Activated T-cell treated with anti-CD3 and anti-CD28 coated beads for 1 hour (primary cell): ENCODE data around the gene DIP2A.
A peak's percentile ranks its signal among the peaks of the same experiment; 100 is the strongest.

Source experiments
- DNase-seq: peaks from one replicate; pipeline ENCODE4 v3.0.0-alpha.2; 2020; ENCODE audit warnings: low read depth

DIP2A gene

DNA sequence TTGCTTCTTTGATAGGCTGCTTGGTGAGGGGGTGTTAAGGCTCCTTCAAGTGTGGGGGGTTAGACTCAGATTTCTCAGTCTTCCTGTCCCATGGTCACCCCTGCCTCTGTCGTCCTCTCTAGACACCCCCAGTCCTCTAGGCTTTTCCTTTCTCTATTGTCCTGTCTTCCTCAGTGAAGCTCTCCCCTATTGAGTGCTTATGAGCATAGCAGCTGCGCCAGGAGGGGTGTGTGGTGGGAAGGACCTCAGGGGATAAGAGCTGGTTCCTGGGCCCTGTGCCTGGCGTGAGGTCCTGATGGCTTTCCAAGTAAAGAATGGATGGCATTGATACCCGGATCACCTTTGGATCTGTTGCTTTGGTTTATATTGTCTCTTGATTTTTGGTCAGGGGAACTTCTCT lies 69.1 kb downstream of the DIP2A start:
- no peak for DNase-seq

DNA sequence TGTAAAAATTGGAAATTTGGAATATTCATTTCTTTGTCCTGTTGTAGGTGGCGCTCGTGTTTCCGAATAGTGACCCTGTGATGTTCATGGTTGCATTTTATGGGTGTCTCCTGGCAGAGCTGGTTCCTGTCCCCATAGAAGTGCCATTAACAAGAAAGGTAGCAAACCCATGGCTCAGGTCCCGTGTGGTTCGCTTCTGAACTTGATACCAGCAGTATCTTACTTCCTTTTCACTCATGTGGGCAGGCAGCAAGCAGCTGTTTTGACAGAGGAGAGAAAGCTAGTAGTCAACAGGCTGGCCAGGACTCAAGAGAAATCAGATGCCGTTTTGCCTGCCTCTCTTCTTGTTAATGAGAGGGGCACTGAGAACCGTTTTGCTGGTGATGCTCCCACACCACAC lies 73.4 kb downstream of the DIP2A start:
- no peak for DNase-seq

DNA sequence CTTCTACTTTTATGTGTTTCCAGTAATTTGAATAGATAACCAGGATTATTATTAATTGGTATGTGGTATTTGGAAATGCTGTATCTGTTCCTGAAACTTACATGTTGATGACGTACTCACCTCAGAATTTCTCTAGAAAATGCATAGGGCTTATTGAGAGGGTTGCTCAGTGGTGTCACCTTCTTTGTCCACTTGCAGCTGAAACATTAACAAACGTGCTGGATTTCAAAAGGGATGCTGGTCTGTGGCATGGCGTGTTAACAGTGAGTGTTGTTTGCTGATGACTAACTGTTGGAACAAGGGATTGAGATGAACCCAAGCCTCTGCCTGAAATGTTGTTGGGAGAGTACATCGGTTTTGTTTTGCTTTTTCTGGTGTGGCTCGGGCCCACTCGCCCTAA lies 78.3 kb downstream of the DIP2A start:
- DNase-seq = no peak

DNA sequence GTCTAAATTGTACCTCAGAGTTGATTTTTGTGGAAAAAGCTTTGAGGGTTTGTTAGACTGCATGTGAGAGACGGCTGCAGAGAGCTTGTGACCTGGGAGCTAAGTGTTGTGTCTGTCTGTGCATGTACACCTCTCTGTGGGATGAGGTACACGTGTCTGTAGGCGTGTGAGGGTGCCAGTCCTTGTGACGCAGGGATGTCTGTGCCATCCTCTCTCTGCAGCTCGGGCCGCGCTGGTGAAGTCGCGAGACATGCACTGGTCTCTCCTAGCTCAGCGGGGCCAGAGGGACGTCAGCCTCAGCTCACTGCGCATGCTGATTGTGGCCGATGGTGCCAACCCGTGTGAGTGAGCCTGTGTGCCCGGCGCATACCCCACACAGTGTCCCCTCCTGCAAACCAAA lies 79.6 kb downstream of the DIP2A start:
- no peak for DNase-seq

DNA sequence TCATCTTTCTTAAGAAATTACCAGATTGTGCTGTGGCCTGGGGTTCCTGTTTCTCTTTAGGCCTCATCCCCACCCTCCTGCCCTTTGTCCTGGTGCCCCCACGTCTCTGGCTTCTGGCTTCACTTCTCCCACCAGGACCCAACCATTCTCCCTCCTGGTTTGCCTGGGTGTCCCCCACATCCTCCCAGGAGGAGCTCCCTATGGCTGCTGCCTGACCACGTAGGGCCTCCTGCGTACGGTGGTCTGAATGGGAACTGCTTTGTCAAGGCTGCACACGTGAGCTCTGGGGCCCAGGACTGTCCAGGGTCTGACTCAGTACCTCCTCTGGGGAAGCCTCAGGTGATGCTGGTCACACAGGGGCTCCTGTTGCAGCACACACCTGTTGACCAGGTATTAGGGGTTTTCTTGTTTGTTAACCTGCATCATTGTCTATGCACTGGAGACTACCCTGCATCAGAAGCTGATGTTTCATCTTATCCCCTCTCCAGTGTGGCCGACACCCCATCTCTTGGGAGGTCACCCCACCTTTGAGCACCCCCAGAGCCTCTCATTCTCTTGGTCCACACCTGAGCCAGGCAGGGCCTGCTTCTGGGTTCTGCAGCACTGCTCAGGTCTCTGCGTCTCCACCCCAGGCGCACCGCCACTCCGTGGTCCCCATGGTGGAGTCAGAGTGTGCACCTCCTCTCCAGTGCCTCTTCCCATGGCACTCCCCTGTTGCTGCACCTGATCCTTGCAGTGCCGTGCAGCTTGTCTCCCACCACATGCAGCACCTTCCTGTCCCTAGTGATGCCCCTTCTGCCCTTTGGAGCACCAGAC lies 80.4 kb downstream of the DIP2A start:
- no peak for DNase-seq

DNA sequence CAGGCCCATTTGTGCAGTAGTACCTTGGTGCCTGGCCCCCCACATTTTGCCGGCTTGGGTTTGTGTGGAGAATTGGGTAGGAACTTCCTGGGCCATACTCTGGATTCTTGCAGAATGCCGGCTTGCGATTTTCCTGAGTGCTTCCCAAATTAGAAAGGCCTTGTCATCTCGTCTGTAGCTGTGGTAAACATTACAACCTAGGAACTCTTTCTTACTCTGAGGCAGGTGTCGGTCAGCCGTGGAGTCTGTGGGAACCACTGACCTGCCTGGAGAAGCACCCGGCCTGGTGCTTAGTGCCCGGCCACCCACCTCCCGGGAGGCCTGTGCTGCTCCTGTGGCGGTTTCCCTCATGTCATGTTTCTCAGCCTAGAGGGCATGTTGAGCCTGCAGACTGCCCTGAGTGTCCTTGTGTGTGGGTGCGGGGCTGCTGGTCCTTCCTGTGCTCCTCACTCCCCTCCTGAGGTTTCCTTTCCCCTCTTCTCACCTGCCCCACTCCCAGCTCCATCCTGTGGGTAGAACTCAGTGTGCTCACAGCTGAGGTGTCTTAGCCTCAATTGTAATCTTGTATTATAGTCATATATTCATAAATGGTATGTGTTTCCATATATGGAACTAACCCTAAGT lies 81.5 kb downstream of the DIP2A start:
- no peak for DNase-seq

DNA sequence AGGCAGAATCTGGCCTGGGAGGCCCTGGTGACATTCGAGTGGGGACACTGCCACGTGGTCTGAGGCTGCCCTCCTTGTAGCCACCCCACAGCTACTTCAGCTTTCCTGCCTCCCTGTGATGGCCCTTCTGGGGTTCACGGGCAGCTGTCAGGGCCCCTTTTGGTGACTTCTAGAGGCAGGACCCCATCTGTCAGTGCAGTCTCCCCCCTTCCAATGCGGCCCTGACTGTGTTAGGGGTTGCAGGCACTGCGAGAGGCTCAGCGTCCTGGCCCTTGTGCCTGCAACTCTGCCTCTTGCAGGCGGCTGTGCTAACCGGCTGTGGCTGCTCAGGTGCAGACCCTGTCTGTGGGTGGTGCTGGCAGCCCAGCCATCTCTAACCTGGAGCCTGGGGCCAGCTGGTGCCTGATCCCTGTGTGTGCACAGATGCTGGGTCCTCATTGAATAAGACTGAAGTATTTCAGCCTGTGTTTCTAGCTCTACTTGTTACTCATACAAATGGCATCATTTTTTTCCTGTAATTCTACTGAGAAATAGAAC lies 84.0 kb downstream of the DIP2A start:
- DNase-seq = no peak

DNA sequence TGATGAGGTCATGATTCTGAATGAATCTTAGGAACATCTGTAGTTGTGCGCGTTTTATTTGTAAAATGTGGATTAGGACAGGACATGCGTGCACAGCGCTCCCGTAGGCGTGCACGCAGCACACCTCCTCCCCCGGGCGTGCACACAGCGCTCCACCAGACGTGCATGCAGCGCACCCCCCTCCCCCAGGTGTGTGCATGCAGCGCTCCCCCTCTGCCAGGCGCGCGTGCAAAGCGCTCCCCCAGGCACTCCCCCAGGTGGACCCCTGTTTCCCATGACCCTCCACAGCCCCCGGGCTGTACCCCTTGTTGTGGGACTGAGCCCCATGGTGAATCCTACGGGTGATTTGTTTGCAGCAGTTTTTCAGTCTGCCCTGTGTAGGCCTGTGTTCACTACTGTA lies 84.6 kb downstream of the DIP2A start:
- DNase-seq = no peak

DNA sequence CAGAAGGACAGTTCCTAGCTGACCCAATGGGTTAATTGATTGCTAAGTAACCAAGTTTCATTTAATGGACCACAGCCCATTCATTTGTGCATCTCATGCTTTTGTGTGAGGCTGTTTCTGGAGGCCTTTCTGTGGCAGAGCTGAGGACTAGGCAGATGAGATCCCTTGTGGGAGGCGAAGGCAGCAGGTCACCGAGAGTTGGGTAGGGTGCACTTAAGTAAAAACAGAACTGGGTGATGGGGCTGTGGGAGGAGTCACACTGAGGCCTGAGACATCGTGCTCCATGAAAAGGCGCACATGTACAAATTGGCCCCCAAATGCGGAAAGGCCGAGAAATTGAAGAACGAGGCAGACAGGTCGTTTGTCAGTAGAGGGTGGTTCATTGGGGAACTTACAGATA lies 85.3 kb downstream of the DIP2A start:
- no peak for DNase-seq

DNA sequence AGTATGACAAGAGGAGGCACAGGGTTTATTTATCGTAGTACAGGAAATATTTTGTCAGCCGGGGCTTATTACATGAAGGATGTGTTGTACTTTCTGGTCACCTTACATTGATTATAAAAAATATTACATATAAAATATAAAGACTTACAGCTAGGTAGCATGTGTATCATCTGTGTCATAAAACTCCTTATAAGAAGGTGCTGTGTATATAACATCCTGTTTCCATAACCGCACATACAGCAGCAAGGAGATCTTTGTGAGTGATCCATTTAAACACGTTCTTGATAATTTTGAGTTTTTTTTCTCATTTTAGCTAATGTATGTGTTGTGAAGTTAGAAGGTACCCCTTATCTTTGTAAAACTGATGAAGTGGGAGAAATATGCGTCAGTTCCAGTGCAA lies 86.1 kb downstream of the DIP2A start:
- DNase-seq = no peak

DNA sequence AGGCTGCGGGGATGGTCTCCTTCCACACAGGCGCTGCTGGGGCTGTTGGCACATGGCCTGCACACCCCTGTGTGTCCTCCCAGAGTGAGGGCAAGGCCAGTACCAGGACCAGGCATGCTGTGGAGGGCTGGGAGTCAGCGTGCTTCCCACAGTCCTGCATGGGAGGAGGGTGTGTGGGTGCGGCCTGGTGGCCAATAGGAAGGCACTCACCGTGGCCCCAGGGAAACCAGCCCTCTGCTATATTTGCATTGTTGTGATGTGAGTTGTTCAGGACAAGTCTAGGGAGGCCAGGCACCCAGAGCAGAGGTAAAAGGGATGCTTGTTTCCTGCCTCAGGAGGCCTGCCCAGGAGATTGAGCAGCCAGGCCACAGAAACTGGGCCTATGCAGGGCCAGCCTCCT lies 86.7 kb downstream of the DIP2A start:
- no peak for DNase-seq

DNA sequence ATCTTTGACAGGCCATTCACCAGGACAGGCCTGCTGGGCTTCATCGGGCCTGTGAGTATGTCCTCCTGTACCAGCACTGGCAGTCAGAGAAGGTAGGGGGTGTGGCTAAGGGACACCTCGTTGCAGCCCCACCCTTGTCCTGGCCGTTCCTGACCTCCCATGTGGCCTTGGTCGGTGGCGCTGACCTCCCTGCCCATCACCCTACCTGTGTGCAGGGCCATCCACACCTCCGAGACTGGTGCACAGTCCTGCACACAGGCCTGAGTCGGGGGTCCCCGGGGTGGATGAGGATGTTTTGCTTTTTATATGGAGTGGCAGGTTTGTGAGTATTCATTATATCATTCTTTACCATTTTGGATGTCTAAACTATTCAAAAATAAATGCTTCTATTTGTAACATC lies 87.2 kb downstream of the DIP2A start:
- DNase-seq = no peak

DNA sequence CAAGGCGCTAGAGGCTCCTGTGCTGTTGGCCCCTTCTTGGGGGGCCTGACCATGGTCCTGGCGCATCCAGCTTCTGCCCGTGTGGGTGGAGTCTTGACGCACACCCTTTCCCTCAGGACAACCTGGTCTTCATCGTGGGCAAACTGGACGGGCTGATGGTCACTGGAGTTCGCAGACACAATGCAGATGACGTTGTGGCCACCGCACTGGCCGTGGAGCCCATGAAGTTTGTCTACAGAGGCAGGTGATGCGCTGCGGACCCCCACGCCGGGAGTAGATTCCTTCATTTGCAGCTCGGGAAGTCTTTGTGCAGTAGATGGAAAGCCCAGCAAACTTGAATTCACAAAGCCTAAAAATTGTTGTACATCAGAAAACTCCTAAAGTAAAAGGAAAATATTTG lies 88.1 kb downstream of the DIP2A start:
- DNase-seq = no peak

DNA sequence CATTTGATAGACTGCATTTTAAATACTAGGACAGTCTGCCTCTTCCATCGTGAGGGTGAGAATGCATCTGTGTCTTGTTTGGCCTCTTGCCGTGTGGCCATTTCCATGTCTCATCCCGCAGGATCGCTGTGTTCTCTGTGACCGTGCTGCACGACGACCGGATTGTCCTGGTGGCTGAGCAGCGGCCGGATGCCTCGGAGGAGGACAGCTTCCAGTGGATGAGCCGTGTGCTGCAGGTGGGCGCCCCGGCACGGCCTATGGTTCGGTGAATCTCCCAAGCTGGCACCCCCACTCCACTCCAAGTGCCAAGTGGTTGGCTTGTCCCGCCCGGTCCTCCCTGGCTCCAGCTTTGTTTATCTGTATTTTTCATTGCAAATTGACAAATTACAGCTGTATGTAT lies 91.0 kb downstream of the DIP2A start:
- DNase-seq = no peak

DNA sequence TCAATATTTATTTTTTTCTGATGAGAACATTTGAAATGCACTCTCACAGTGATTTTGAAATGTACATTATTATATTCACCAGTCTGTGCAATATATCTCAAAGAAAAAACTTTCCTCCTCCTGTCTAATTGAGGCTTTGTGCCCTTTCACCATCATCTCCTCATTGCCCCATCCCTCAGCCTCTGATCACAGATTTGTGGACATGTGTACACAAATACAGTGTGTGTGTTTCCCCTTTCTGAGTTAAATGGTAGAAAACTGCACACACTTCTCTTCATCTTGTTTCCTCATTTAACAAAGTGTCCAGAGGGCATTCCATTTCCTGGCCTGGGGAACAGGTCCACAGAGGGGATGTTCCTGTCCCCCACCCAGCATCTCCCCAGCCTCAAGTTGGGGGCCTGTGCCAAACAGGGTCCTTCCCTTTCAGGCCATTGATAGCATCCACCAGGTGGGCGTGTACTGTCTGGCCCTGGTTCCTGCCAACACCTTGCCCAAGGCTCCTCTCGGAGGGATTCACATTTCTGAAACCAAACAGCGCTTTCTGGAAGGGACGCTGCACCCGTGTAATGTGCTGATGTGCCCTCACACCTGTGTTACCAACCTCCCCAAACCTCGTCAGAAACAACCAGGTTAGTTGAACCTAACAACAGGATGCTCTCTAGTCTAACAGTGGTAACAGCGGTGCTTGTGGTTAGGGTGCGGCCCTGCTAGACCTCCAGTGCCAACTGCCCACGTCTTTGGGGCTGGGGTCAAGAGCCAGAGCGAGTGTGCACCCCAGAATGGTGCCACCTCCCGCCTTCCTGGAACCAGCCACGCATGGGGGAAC lies 91.6 kb downstream of the DIP2A start:
- peak; percentile 35 for DNase-seq

DNA sequence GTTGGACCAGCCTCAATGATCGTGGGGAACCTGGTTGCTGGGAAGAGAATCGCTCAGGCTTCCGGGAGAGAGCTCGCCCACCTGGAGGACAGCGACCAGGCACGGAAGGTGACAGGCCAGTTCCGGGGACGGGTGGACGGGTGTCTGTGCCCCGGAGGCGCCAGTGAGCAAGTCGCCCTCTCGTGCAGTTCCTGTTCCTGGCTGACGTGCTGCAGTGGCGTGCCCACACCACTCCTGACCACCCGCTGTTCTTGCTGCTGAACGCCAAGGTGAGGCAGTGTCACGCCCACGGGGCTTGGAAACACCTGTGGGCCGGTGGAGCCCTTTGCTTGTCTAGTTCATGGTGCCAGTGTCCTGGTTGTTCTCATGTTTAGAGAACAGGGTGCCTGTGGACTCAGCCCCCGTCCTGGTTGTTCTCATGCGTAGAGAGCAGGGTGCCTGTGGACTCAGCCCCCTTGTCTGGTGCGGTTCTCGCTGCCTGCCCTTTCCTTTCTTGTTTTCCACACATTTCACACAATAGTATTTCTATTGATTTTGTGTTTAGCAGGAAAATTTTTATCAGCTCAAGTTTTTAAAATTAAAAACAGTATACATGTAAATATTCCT lies 93.0 kb downstream of the DIP2A start:
- no peak for DNase-seq

DNA sequence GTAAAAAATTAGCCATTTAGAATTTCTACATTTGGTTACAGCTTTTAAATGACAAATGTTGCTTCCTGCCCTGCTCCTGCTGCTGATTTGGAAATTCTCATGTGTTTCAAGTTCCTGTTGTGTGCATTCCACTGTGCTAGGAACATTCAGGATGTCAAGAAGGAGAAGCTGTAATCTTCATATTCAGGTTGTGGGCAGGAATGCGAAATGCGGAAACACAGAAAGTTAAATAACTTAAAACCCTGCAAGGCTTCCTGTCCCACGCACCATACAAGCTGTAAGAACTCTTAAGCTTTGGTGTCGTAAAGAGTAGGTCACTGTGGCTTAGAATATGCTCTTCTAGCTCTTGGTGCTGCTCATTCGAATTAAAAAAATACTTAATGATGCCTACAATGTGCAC lies 93.6 kb downstream of the DIP2A start:
- no peak for DNase-seq

DNA sequence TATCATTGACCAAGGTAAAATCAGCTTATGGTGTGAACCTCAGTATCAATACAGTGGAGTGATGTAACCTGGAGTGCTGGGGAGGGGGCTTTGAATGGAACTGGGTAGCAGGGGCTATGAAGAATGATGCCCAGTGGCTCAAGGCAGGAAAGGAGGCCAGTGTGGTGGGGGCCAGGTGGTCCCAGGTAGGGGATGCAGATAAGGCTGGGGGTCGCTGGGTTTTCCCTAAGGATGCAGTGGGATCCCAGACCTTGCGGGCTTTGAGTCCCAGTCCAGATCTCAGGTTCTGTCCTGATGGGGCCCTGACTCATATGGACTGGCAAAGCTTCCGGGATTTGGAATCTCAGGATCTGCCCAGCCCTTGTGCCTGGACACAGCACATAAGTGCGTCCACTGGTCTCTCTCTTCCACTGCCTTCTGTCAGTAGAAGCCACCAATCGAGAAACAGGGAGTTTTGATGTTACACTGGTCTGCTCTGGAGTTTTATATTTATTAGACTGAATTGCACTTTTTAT lies 94.2 kb downstream of the DIP2A start:
- DNase-seq = no peak

DNA sequence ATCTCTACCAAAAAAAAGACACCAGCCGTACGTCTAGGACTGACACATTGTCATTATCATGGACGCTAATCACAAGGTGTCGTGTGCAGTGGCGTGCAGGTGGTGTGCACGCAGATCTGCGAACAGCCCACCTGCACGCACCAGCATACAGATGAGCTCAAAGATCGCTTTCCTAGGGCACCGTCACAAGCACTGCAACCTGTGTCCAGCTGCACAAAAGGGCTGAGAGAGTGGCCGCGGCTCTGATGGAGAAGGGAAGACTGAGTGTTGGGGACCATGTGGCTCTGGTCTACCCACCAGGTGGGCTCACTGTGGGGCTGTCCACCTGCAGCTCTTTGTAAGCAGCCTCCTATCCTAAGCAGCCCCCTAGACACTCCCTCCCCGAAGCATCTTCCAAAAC lies 95.3 kb downstream of the DIP2A start:
- DNase-seq = no peak

DNA sequence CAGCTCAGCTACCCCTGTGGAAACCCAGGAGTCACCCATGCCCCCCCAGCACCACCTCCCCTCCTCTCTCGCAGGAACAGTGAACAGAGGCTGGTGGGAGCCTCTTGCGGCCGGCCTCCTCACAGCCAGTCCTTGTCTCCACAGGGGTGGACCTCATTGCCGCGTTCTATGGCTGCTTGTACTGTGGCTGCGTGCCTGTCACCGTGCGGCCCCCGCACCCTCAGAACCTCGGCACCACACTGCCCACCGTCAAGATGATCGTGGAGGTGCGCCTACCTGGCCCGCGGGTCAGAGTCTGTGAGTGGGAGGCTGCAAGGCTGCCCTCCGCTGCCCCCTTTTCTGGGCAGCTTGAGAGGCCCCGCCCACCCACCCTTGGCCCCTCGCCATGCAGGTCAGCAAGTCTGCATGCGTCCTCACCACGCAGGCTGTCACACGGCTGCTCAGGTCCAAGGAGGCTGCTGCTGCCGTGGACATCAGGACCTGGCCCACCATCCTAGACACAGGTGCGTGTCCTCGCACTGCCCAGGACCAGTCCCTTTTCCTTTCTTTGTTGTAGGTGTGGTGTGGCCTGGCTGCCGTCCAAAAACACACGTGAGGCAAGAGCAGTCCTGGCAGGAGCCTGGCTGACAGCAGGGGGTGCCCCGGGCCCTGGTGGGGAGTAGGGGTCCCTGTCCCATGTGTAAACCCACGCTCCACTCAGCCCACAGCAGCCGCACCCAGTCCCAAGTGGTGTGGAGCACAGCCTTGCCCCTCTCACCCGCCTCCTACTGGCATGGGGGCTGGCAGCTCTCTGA lies 95.9 kb downstream of the DIP2A start:
- no peak for DNase-seq

DNA sequence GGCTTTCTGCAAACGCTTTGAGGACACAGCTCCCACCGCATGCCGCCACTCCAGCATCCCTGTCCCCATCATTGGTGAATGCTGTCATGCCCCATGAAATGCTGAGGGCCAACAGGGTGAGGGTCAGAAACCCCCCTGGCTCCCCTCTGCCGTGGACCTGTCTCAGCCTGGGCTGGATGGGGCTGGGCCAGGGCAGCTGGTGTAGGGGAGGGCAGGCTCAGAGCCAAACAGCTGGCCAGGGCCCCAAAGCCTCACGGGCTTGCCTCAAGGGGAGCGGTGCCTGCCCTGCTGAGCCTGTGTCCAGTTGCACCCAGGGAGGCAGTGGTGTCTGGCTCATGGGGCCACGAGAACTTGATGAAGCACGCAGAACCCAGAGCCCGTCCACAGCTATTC lies 96.5 kb downstream of the DIP2A start:
- DNase-seq = no peak
